Measurements from ENCODE around the gene KANK2.
"Not testable (repeated sequence)": the region's sequence is repeated elsewhere in the genome, so short reads cannot be mapped to it uniquely, and the experiment has no call there.

KANK2 gene

GRCh38 chr19:11166281-11167142 is 30.8 kb downstream of the KANK2 start:
- DNase-seq (ENCODE audit: low read depth), result no peak
- TF ChIP-seq MAX (IDR thresholded peaks at IDR 0.05; ENCODE audit: low read depth, low read length) (no peak), MYC (IDR thresholded peaks at IDR 0.05; ENCODE audit: low read depth, low read length) (no peak), CTCF (IDR thresholded peaks at IDR 0.05; ENCODE audit: low read depth, low read length) (no peak), POLR2A (IDR thresholded peaks at IDR 0.05; ENCODE audit: extremely low read depth, insufficient read length) (no peak)
- no peak overlapping the region for H3K4me3 ChIP-seq (ENCODE audit: low read depth, low read length)

- TF ChIP-seq CTCF (IDR thresholded peaks at IDR 0.05; ENCODE audit: low read depth, low read length), result no peak
- TF ChIP-seq MAX (IDR thresholded peaks at IDR 0.05; ENCODE audit: low read depth, low read length), result no peak
- no peak for TF ChIP-seq POLR2A (IDR thresholded peaks at IDR 0.05; ENCODE audit: extremely low read depth, insufficient read length)
- no peak for TF ChIP-seq MYC (IDR thresholded peaks at IDR 0.05; ENCODE audit: low read depth, low read length)
- no peak overlapping the region for H3K4me3 ChIP-seq (ENCODE audit: low read depth, low read length)
- DNase-seq (ENCODE audit: low read depth), result no peak
Measured at GRCh38 chr19:11165486-11166030, 31.8 kb downstream of the KANK2 start.

- TF ChIP-seq CTCF (IDR thresholded peaks at IDR 0.05; ENCODE audit: low read depth, low read length) (no peak), MYC (IDR thresholded peaks at IDR 0.05; ENCODE audit: low read depth, low read length) (no peak), POLR2A (IDR thresholded peaks at IDR 0.05; ENCODE audit: extremely low read depth, insufficient read length) (no peak), MAX (IDR thresholded peaks at IDR 0.05; ENCODE audit: low read depth, low read length) (no peak)
- H3K4me3 ChIP-seq (ENCODE audit: low read depth, low read length), result no peak overlapping the region
- no peak for DNase-seq (ENCODE audit: low read depth)
Measured at GRCh38 chr19:11164879-11165406, 32.4 kb downstream of the KANK2 start.

GRCh38 chr19:11164296-11164695 is 33.0 kb downstream of the KANK2 start:
- H3K4me3 ChIP-seq (ENCODE audit: low read depth, low read length), result no peak overlapping the region
- DNase-seq (ENCODE audit: low read depth), result no peak
- TF ChIP-seq MAX (IDR thresholded peaks at IDR 0.05; ENCODE audit: low read depth, low read length), result no peak

- H3K4me3 ChIP-seq (ENCODE audit: low read depth, low read length); DNase-seq (ENCODE audit: low read depth): not testable (repeated sequence)
Measured at GRCh38 chr19:11160440-11160768, 36.9 kb downstream of the KANK2 start.

- TF ChIP-seq MAX (IDR thresholded peaks at IDR 0.05; ENCODE audit: low read depth, low read length) (no peak), POLR2A (IDR thresholded peaks at IDR 0.05; ENCODE audit: extremely low read depth, insufficient read length) (no peak), MYC (IDR thresholded peaks at IDR 0.05; ENCODE audit: low read depth, low read length) (no peak), CTCF (IDR thresholded peaks at IDR 0.05; ENCODE audit: low read depth, low read length) (no peak)
- DNase-seq (ENCODE audit: low read depth), result no peak
- no peak overlapping the region for H3K4me3 ChIP-seq (ENCODE audit: low read depth, low read length)
Measured at GRCh38 chr19:11159598-11160439, 37.5 kb downstream of the KANK2 start.

All from NB4 (cell line).